ENCODE measurements around the gene CCL17.
A peak's percentile ranks its signal among the peaks of the same experiment; 100 is the strongest.
"Not testable (repeated sequence)": the region's sequence is repeated elsewhere in the genome, so short reads cannot be mapped to it uniquely, and the experiment has no call there.

The CCL17 gene

GRCh38 chr16:57403965-57404817 is at the start of gene CCL17:
Gene CCL17 (plus strand): TSS chr16:57404767. CDS start chr16:57413933, 9,166 bp downstream.
- no peak for DNase-seq

GRCh38 chr16:57355898-57356414 is 48.6 kb upstream of the CCL17 start:
- no peak for DNase-seq

GRCh38 chr16:57356547-57356946 is 48.0 kb upstream of the CCL17 start:
- DNase-seq, result no peak

- DNase-seq, result no peak
These were observed 47.1 kb upstream of the CCL17 start for GRCh38 chr16:57357330-57358085.

- no peak for DNase-seq
These were observed 46.5 kb upstream of the CCL17 start for GRCh38 chr16:57358086-57358420.

GRCh38 chr16:57358527-57359095 is 46.0 kb upstream of the CCL17 start, which contains the start of gene CCL22:
Gene CCL22 (plus strand): TSS chr16:57358783. CDS start chr16:57358817, 34 bp downstream.
- no peak for DNase-seq

- DNase-seq, result no peak
These were observed 44.1 kb upstream of the CCL17 start for GRCh38 chr16:57360321-57360935.

GRCh38 chr16:57361404-57361803 is 43.2 kb upstream of the CCL17 start:
- DNase-seq, result no peak

- no peak for DNase-seq
These were observed 40.4 kb upstream of the CCL17 start for GRCh38 chr16:57364143-57364542.

- no peak for DNase-seq
These were observed 38.0 kb upstream of the CCL17 start for GRCh38 chr16:57366544-57367040.

GRCh38 chr16:57367116-57367752 is 37.3 kb upstream of the CCL17 start:
- no peak for DNase-seq

GRCh38 chr16:57371494-57372371 is 32.8 kb upstream of the CCL17 start:
- peak; percentile 7 for DNase-seq

GRCh38 chr16:57372372-57373116 is 32.0 kb upstream of the CCL17 start, which contains the start of gene CX3CL1:
Gene CX3CL1 (plus strand): TSS chr16:57372490. CDS start chr16:57372569, 79 bp downstream.
- DNase-seq, result no peak

- no peak for DNase-seq
These were observed 31.2 kb upstream of the CCL17 start for GRCh38 chr16:57373117-57373947.

GRCh38 chr16:57374067-57374534 is 30.5 kb upstream of the CCL17 start:
- no peak for DNase-seq

GRCh38 chr16:57374925-57375465 is 29.6 kb upstream of the CCL17 start:
- DNase-seq, result not testable (repeated sequence)

GRCh38 chr16:57376313-57376818 is 28.2 kb upstream of the CCL17 start:
- no peak for DNase-seq

GRCh38 chr16:57377080-57377841 is 27.3 kb upstream of the CCL17 start:
- DNase-seq, result no peak

Data from HCEC 1CT (cell line).